Endodermal cell (in vitro differentiated cells): ENCODE measurements around the gene IVD. TPM values are rescaled to one million over a fixed set of nuclear protein-coding genes. Genes with fewer than 3 reads are reported as not detected.

Source experiments
- DNase-seq: peaks from one replicate; pipeline ENCODE4 v3.0.0-alpha.2; 2017
- H3K27ac ChIP-seq: 2 replicates; pipeline ENCODE4 v1.5.1; 2013; ENCODE audit warnings: mild to moderate bottlenecking, low read depth, low read length, moderate library complexity
- H3K27me3 ChIP-seq: 2 replicates; pipeline ENCODE4 v1.6.1; 2013; ENCODE audit warnings: mild to moderate bottlenecking, low read length, moderate library complexity; ENCODE audit not compliant: insufficient read depth, control insufficient read depth, poor library complexity, severe bottlenecking
- H3K36me3 ChIP-seq: 2 replicates; pipeline ENCODE4 v1.7.0; 2013; ENCODE audit warnings: mild to moderate bottlenecking, low read length, moderate library complexity; ENCODE audit not compliant: control insufficient read depth, insufficient read depth
- H3K4me1 ChIP-seq: one replicate; pipeline ENCODE4 v1.7.0; 2013; ENCODE audit warnings: low read length; ENCODE audit not compliant: control insufficient read depth, insufficient read depth
- H3K4me3 ChIP-seq: 2 replicates; pipeline ENCODE4 v1.5.1; 2013; ENCODE audit warnings: mild to moderate bottlenecking, low read length, moderate library complexity
- H3K9ac ChIP-seq: 2 replicates; pipeline ENCODE4 v1.6.1; 2013; ENCODE audit warnings: mild to moderate bottlenecking, low read length, moderate library complexity; ENCODE audit not compliant: poor library complexity, severe bottlenecking; ENCODE audit errors: extremely low read depth
- H3K9me3 ChIP-seq: 2 replicates; pipeline ENCODE4 v1.6.1; 2013; ENCODE audit warnings: mild to moderate bottlenecking, low read length, moderate library complexity; ENCODE audit not compliant: control insufficient read depth
- H3K27ac Mint-ChIP-seq: 2 replicates; pipeline ENCODE4 v1.8.0; 2020; ENCODE audit warnings: mixed read lengths
- H3K27me3 Mint-ChIP-seq: 2 replicates; pipeline ENCODE4 v1.8.0; 2021; ENCODE audit warnings: mild to moderate bottlenecking, mixed read lengths; ENCODE audit not compliant: insufficient read depth
- H3K36me3 Mint-ChIP-seq: 2 replicates; pipeline ENCODE4 v1.8.0; 2020; ENCODE audit warnings: low read depth, mixed read lengths
- H3K4me1 Mint-ChIP-seq: 2 replicates; pipeline ENCODE4 v1.8.0; 2020; ENCODE audit warnings: mixed read lengths
- H3K4me3 Mint-ChIP-seq: 2 replicates; pipeline ENCODE4 v1.8.0; 2020; ENCODE audit warnings: mild to moderate bottlenecking, moderate library complexity, mixed read lengths
- H3K9me3 Mint-ChIP-seq: 2 replicates; pipeline ENCODE4 v1.8.0; 2020; ENCODE audit warnings: mild to moderate bottlenecking, mixed read lengths
- WGBS, 2 experiments: methylation state at CpG; one replicate each; pipeline versions ENCODE4 v1.1.5 to v1.1.7; 2013; ENCODE audit warnings: missing lambda C conversion rate in 2 of 2, mixed read lengths in 1 of 2; ENCODE audit not compliant: insufficient coverage in 1 of 2, insufficient read length in 1 of 2; 5-methylcytosine and 5-hydroxymethylcytosine counted together
- total RNA-seq, 2 donors: library from RNA; stranded (reverse); fragmentation: NEBNext Ultra II Directional in 1 of 2; extraction: Animal tissue kit (Norgen Biotek cat#: 25700) in 1 of 2; gene quantifications; 2 replicates in 1 of 2; 3 replicates in 1 of 2; pipeline ENCODE4 v1.2.1, GENCODE V29; 2021
- TF ChIP-seq, protein P1 (sequence below): fragments of 200-600 bp; sonication (generic); conservative IDR thresholded peaks from 2 replicates; pipeline ENCODE4 v1.5.0; 2021; ENCODE audit warnings: antibody characterized with exemption, mild to moderate bottlenecking

IVD gene
- total RNA-seq, 2 donors from 2014 or later: 90.6 to 98.7 TPM

DNA sequence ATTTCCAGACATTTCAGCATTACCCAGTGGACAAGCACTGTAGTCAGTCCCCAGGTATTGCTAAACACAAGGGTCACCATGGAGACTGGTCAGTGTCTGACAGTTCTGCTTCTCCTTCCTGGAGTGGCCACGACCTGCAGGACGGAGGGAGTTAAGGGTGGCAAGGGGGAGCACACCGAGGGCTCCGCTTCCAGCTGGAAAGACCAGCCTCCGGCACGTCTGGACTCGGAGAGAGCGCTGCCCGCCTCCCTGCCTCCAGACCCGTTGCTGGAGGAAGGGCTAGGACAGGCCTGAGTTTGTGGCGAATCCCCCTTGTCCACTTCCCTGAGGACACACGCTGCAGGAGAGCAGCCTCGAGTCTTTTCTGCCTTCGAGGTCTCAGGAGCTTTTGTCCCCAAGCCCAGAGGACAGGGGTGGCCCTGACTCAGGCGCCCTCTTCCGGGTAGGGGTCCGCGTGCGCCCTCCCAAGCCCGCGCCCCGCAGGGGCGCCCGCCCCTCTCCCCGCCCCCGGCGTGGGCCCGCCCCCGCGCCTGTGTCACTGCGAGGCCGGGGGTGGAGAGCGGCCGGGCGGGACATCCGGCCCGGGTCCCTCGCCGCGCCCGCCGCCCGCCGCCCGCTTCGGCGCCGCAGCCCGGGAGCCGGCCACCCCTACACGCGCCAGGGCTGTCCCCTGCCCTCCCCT is 65.0 kb downstream of the IVD start, which contains the start of gene CHST14:
TSS of gene CHST14 (plus strand) at position 562 of the 682 bp plus-strand sequence. CDS start 230 bp downstream, outside the sequence.
- 6 to 16% methylated on average over 10 to 49 of the region's 52 CpGs for WGBS, 2 experiments
- H3K4me1 Mint-ChIP-seq: peaks cover 15% of the 10 kb centered on the region
- peak within 1 kb of the TSS; percentile 86 for H3K27ac Mint-ChIP-seq
- peak within 1 kb of the TSS; percentile 73 for H3K4me3 Mint-ChIP-seq
- no peaks in the 10 kb centered on the region for H3K27me3 ChIP-seq
- H3K4me3 ChIP-seq: peak within 1 kb of the TSS; percentile 88
- H3K4me1 ChIP-seq: peaks cover 10% of the 10 kb centered on the region
- H3K36me3 Mint-ChIP-seq: peaks cover 17% of the 10 kb centered on the region
- H3K9me3 Mint-ChIP-seq: no peaks in the 10 kb centered on the region
- H3K27ac ChIP-seq: peak within 1 kb of the TSS; percentile 61
- peaks cover 10% of the 10 kb centered on the region for H3K36me3 ChIP-seq
- DNase-seq: peak; percentile 87
- H3K9me3 ChIP-seq: no peaks in the 10 kb centered on the region
- TF ChIP-seq, protein P1, sequence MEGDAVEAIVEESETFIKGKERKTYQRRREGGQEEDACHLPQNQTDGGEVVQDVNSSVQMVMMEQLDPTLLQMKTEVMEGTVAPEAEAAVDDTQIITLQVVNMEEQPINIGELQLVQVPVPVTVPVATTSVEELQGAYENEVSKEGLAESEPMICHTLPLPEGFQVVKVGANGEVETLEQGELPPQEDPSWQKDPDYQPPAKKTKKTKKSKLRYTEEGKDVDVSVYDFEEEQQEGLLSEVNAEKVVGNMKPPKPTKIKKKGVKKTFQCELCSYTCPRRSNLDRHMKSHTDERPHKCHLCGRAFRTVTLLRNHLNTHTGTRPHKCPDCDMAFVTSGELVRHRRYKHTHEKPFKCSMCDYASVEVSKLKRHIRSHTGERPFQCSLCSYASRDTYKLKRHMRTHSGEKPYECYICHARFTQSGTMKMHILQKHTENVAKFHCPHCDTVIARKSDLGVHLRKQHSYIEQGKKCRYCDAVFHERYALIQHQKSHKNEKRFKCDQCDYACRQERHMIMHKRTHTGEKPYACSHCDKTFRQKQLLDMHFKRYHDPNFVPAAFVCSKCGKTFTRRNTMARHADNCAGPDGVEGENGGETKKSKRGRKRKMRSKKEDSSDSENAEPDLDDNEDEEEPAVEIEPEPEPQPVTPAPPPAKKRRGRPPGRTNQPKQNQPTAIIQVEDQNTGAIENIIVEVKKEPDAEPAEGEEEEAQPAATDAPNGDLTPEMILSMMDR: peak; percentile 34
- H3K9ac ChIP-seq: peak within 1 kb of the TSS; percentile 64
- H3K27me3 Mint-ChIP-seq: no peaks in the 10 kb centered on the region

Other genes starting within 250 kb of the IVD start
- 100 to 1,000 TPM in 1 of 2 donors, 10 to 100 TPM in 1; 58.6 to 108 TPM for gene BUB1B, start 244.7 kb upstream of the IVD start, total RNA-seq
- gene PAK6, start 166.7 kb upstream of the IVD start, total RNA-seq: 1 to 10 TPM; 7.7 to 9.1 TPM
- gene ANKRD63, start 122.7 kb upstream of the IVD start, total RNA-seq: not detected
- gene PLCB2, start 97.9 kb upstream of the IVD start, total RNA-seq: 1 to 10 TPM; 4.4 to 5.3 TPM
- 1 to 10 TPM; 4.6 to 8.6 TPM for gene INAFM2, start 82.1 kb upstream of the IVD start, total RNA-seq
- gene CCDC9B, start 64.9 kb upstream of the IVD start, total RNA-seq: under 1 TPM; 0.15 to 0.42 TPM
- not detected for gene PHGR1, start 54.8 kb upstream of the IVD start, total RNA-seq
- gene DISP2, start 47.6 kb upstream of the IVD start, total RNA-seq: under 1 TPM; 0.04 to 0.40 TPM
- gene KNSTRN, start 23.1 kb upstream of the IVD start, total RNA-seq: 10 to 100 TPM; 57.6 to 92.4 TPM
- gene BAHD1, start 35.2 kb downstream of the IVD start, total RNA-seq: 10 to 100 TPM; 23.5 to 30.1 TPM
- 10 to 100 TPM; 33.7 to 43.0 TPM for gene CHST14, start 65.2 kb downstream of the IVD start, total RNA-seq
- 10 to 100 TPM; 14.9 to 16.8 TPM for gene CCDC32, start 159.2 kb downstream of the IVD start, total RNA-seq
- gene RPUSD2, start 163.5 kb downstream of the IVD start, total RNA-seq: 10 to 100 TPM; 16.5 to 20.5 TPM
- 10 to 100 TPM; 17.6 to 32.6 TPM for gene KNL1, start 188.5 kb downstream of the IVD start, total RNA-seq